ENCODE results near the gene FKBP6. TPM values are rescaled to one million over a fixed set of nuclear protein-coding genes. Genes with fewer than 3 reads are reported as not detected.

Gene FKBP6
- total and polyA plus RNA-seq, 2 of the 13 experiments (the other 11 are each of a cell fraction or from before 2014, with no cell fraction given), result 0.07 to 0.20 TPM

- TF ChIP-seq SRY (CRISPR knock-in tag; IDR thresholded peaks at IDR 0.05) (peak; percentile 75; the same call in 1 of the 2 replicates), ZNF543 (CRISPR knock-in tag; IDR thresholded peaks at IDR 0.05) (peak; percentile 90), RERE (CRISPR knock-in tag; IDR thresholded peaks at IDR 0.05; ENCODE audit: low read depth) (no peak), CERS6 (CRISPR knock-in tag; IDR thresholded peaks at IDR 0.05) (peak; percentile 83; the same call in 1 of the 2 replicates), MYC (CRISPR knock-in tag; IDR thresholded peaks at IDR 0.05; ENCODE audit: borderline replicate concordance) (peak; percentile 91), PAWR (CRISPR knock-in tag; IDR thresholded peaks at IDR 0.05; ENCODE audit: borderline replicate concordance) (peak; percentile 65; the same call in 1 of the 2 replicates), TBX2 (CRISPR knock-in tag; IDR thresholded peaks at IDR 0.05; ENCODE audit: borderline replicate concordance) (peak; percentile 81; the same call in 1 of the 2 replicates), POLR2AphosphoS5 (IDR thresholded peaks at IDR 0.05; ENCODE audit: low read depth, low read length) (peak; percentile 80), DMAP1 (CRISPR knock-in tag; IDR thresholded peaks at IDR 0.05) (peak; percentile 91), CEBPG (CRISPR knock-in tag; IDR thresholded peaks at IDR 0.05) (peak; percentile 53), THAP9 (CRISPR knock-in tag; IDR thresholded peaks at IDR 0.05; ENCODE audit: borderline replicate concordance) (peak; percentile 83; the same call in 1 of the 2 replicates), ZNF251 (CRISPR knock-in tag; IDR thresholded peaks at IDR 0.05) (no peak), E2F1 (CRISPR knock-in tag; IDR thresholded peaks at IDR 0.05) (peak; percentile 83)
Observed at GRCh38 chr7:73308665-73309214, 19.2 kb upstream of the FKBP6 start, which contains the start of gene NSUN5 (continued).

Data from HepG2 (cell line).